ENCODE data around the gene GP2. TPM values are rescaled to one million over a fixed set of nuclear protein-coding genes. Genes with fewer than 3 reads are reported as not detected.

The GP2 gene
- total RNA-seq = not detected

GRCh38 chr16:20327444-20328041 is at the start of gene GP2:
GP2 (minus strand) TSS chr16:20327513; CDS start chr16:20326431, 1,082 bp downstream.
- DNase-seq (ENCODE audit: low read depth in 2 of 3, low spot score in 2 of 3) = no peak

DNA sequence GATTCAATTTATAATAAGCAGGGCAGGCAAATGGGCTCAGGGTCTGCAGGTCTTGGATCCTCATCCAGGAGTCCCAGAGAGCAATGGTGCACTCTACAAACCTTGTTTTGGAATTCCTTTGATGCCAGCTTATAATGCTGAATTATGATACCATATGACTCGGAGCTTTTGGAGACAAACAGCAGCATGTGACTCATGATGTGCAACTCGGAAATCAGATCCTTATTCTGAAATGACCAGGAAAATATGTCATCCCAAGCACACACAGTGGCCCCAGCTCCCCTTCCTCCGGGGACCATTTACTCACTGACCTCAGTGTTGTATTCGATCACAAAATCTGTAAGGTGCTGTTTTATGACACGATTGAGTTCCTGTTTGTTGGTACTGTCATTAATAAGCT is 45.4 kb upstream of the GP2 start:
- no peak for DNase-seq (ENCODE audit: low read depth in 2 of 3, low spot score in 2 of 3)

DNA sequence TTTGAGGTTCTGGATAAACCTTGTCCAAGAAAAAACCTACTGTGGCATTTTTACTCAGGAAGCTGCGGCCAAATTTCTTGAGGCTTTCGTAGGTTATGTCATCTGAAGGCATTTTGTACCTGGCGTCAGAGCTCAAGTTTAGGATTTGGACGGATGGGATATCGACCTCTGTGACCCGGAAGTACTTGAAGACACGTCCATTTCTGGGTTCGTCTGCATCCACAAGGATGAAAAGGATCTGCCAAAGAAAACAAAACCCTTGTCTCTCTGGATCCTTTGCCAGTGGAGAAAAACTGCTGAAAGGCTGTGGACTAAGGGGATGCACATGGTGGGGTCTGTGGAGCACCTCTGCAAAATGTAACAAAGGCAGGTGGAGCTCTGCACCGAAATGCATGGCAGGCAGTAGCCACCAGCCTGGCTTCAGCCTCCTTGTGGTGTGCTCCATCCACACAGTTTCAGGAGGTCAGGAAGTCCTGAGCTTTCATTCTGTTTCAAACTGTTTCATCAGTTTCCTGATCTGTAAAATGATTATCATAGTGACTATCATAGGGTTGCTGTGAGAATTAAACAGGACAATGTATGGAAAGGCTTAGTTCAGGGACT is 42.2 kb upstream of the GP2 start:
- no peak for DNase-seq (ENCODE audit: low read depth in 2 of 3, low spot score in 2 of 3)

DNA sequence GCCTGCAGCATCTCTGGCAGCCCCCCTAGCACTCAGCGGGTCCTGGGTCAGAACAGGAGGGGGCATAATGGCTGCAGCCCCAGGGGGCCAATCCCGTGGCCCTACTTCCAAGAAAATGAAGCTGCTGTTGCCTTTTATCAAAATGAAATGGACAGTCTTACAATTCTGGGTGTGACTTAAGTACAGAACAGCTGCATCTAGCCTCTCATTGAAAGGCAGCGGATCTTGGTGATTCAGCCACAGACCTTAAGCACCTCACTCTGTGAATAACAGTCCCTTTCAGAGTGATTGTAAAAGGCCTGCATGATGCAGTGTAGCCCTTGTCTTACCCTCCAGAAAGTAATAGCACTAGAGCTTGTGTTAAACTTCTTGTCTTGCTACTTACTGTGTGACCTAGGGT is 36.7 kb upstream of the GP2 start:
- DNase-seq (ENCODE audit: low read depth in 2 of 3, low spot score in 2 of 3) = no peak

DNA sequence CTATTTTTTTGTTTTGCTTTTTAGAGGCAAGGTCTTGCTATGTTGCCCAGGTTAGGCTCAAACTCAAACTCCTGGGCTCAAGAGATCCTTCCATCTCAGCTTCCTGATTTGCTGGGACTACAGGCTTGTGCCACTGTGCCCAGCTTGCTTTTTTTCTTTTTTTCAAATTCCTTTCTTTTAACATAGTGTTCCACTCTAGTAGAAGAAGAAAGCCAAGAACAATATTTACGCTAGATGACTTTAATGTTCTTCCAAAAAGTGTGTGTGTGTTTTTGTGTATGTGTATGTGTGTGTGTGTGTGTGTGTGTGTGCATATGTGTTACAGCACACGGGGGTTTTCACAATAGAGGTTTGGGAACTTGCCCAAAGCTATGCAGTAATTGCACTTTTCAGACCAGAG is 35.9 kb upstream of the GP2 start:
- DNase-seq (ENCODE audit: low read depth in 2 of 3, low spot score in 2 of 3) = no peak

- peak in 1 of 3 donors; percentile 4 for DNase-seq (ENCODE audit: low read depth in 2 of 3, low spot score in 2 of 3)
Observed at GRCh38 chr16:20359997-20360396, 32.7 kb upstream of the GP2 start.

DNA sequence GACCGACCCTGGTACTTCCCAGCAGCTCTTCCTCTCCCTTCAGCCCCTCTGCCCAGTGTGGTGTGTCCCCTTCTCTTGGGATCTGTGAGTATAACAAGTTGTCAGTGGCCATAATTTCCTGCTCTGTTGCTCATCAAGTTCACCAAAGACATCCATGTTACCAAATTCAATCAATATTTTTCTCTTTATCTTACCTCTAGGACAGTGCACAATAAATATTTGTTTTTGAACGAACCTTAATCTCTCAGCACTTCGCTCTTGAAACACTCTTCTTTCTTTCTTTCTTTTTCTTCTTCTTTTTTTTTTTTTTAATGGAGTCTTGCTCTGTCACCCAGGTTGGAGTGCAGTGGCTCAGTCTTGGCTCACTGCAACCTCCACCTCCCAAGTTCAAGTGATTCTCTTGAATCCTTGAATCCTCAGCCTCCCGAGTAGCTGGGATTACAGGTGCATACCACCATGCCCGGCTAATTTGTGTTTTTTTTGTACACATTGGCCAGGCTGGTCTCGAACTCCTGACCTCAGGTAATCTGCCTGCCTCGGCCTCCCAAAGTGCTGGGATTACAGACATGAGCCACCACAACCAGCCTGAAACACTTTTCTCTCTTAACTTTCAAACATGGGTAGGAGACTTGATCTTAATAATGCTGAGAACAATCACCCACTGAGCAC is 27.9 kb upstream of the GP2 start:
- DNase-seq (ENCODE audit: low read depth in 2 of 3, low spot score in 2 of 3) = no peak

- no peak for DNase-seq (ENCODE audit: low read depth in 2 of 3, low spot score in 2 of 3)
Observed at GRCh38 chr16:20353379-20353778, 26.1 kb upstream of the GP2 start.

GRCh38 chr16:20352615-20353014 is 25.3 kb upstream of the GP2 start, which contains the start of gene UMOD:
UMOD (minus strand) TSS chr16:20352715; CDS start chr16:20350737, 1,978 bp downstream.
- no peak for DNase-seq (ENCODE audit: low read depth in 2 of 3, low spot score in 2 of 3)

- no peak for DNase-seq (ENCODE audit: low read depth in 2 of 3, low spot score in 2 of 3)
Observed at GRCh38 chr16:20349615-20350014, 22.3 kb upstream of the GP2 start.

GRCh38 chr16:20348365-20349185 is 21.3 kb upstream of the GP2 start:
- no peak for DNase-seq (ENCODE audit: low read depth in 2 of 3, low spot score in 2 of 3)

DNA sequence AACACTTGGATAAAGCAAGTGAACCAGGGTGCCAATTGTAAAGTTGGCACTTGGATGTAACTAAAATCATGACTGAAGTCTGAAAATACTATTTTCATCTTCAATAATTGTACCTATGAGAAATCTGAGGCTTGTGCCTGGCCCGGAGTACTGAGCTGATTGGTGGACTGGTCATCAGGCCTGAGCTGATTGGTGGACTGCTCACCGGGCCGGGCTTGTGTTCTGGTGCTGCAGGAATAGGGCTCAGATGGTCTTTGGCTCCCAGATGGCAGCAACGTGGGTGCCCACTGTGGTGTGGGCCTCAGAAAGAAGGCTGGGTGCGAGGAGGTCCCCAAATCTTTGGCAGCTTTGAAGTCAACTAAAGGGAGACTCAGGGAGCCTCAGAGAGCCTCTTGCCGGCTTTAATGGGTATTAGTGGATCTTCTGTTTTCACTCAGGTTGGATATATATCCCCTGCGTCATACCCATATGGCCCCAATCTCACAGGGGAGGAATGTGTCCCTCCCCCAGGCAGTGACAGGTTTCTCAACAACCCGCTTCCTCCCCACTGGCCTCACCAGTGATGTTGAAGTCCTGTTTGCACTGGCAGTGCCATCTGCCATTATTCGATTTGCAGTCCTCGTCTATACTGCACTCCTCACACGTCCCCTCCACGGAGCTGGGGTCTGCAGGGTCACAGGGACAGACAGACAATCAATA is 20.5 kb upstream of the GP2 start:
- no peak for DNase-seq (ENCODE audit: low read depth in 2 of 3, low spot score in 2 of 3)

DNA sequence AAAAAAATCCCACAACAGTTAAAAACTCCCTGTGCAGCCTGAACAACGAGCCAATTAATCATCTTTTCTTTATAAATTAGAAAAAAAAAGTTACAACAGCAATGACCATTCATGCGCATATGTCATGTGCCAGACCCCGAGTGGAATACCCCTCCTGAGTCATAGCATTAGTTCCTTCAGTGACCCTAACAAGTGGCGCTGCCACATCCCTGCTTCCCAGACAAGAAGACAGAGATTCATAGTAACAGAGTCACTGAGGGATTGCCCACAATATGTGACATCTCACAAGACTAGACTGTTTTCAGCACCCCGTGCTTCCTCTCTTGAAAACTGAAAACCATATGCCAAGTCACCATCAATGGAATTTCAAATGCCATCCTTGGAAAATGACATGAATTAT is 17.3 kb upstream of the GP2 start:
- DNase-seq (ENCODE audit: low read depth in 2 of 3, low spot score in 2 of 3) = no peak

- DNase-seq (ENCODE audit: low read depth in 2 of 3, low spot score in 2 of 3) = no peak
Observed at GRCh38 chr16:20339744-20340143, 12.4 kb upstream of the GP2 start.

DNA sequence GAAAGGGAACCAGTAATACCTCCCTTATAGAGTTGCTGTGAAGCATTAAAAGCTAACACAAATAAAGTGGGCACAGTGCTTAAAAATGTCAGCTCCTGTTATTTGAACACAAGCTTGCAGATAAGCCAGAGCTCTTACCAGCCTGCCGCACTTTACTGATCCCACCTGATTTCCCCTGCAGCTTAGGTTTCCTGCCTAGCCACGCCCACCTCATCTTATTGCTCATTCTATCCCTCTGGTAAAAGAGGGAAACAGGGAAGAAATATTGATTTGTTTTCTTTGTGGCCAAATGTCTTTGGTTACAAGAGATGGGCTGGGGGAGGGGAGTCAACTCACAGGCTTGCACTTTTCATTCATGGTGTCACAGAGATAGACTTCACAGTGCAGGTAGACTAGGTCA is 9.6 kb upstream of the GP2 start:
- no peak for DNase-seq (ENCODE audit: low read depth in 2 of 3, low spot score in 2 of 3)

GRCh38 chr16:20334396-20334795 is 7.1 kb upstream of the GP2 start:
- DNase-seq (ENCODE audit: low read depth in 2 of 3, low spot score in 2 of 3) = no peak

DNA sequence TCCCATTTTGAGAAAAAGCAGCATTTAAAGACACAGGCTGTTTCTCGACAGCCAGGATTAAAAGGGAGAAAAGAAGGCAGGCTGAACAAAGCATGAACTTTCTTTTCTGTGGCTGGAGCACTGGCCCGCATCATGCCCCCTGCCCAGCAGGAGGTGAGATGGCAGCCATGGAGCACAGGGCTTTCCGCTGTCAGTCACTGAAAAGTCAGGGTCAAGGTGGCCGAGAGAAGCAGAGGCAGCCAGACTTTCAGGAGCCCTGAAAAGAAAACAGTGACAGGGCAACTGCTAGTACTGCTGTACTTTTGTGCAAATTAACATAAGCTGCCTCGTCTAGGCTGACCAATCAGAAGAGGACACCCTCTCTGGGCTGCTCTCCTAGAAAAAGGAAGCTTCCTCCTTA is 5.8 kb upstream of the GP2 start:
- no peak for DNase-seq (ENCODE audit: low read depth in 2 of 3, low spot score in 2 of 3)

DNA sequence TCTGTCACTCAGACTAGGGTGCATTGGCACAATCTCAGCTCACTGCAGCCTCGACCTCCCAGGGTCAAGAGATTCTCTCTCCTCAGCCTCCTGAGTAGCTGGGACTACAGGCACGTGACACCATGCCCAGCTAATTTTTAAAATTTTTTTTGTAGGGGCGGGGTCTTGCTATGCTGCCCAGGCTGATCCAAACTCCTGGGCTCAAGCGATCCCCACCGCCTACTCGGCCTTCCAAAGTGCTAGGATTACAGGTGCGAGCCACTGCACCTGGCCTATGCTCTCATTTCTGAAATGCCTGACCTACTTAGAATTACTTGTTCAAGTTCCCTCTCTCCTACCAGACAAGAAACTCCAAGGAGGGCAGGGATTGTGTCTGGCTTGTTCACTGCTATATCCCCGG is 5.1 kb upstream of the GP2 start:
- no peak for DNase-seq (ENCODE audit: low read depth in 2 of 3, low spot score in 2 of 3)

DNA sequence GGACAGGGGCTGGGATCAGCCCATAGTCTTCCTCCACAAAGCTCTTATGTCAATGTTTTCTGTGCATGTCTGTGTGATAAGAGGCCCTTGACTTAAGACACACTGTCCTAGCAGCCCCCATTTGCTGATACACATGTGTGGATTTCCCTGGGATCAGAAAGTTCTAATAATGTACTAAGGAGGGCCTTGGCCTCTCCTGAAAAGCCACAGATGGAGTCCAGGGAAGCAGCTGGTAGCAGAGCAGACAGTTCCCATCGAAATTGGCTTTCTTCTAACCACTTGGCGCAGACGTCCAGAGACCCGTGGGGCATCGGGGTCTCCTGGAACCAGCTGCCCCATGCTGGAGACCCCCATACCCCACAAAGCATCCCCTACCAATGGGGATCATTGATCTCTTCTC is 4.3 kb upstream of the GP2 start:
- no peak for DNase-seq (ENCODE audit: low read depth in 2 of 3, low spot score in 2 of 3)

DNA sequence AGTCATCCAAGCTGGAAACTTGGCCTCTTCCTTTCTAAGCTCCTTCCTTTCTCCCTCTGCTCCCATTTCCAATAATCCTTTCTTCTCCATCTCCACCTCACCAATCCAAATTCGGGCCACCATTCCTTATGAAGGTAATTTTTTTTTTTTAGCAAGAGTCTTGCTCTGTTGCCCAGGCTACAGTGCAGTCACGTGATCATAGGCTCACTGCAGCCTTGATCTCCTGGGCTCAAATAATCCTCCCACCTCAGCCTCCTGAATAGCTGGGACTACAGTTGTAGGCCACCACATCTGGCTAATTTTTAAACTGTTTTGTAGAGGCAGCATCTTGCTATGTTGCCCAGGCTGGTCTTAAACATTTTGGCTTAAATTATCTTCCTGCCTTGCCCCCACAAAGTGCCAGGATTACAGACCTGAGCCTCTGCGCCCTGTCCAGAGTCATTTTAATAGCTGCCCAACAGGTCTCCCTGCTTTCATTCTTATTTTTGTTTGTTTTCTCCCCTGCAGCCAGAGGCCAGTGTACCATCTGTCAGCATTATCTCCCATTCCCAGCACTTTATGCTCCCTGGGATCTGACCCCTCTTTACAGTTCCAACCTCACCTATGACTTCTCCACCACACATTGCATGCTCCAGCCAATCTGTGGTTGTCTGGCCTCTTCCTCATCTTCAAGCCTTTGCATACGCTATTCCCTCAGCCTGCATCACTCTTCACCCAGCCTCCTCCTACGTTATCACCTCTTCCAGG is 2.3 kb upstream of the GP2 start:
- no peak for DNase-seq (ENCODE audit: low read depth in 2 of 3, low spot score in 2 of 3)
